Measurements from ENCODE around the gene PLA2G4A.

Gene PLA2G4A

GRCh38 chr1:186828611-186829454 lies at the start of gene PLA2G4A:
PLA2G4A (plus strand) TSS chr1:186828949; CDS start chr1:186854355, 25,406 bp downstream.
- TF ChIP-seq CTCF (IDR thresholded peaks at IDR 0.05; ENCODE audit: low read depth, low read length), result no peak
- peak within 1 kb of the TSS; percentile 63 for H3K4me3 ChIP-seq (ENCODE audit: low read depth, low read length)

GRCh38 chr1:186780076-186780475 lies 48.7 kb upstream of the PLA2G4A start:
- no peak for TF ChIP-seq CTCF (IDR thresholded peaks at IDR 0.05; ENCODE audit: low read depth, low read length)
- no peak overlapping the region for H3K4me3 ChIP-seq (ENCODE audit: low read depth, low read length)

GRCh38 chr1:186781730-186782129 lies 47.0 kb upstream of the PLA2G4A start:
- TF ChIP-seq CTCF (IDR thresholded peaks at IDR 0.05; ENCODE audit: low read depth, low read length), result no peak
- no peak overlapping the region for H3K4me3 ChIP-seq (ENCODE audit: low read depth, low read length)

- TF ChIP-seq CTCF (IDR thresholded peaks at IDR 0.05; ENCODE audit: low read depth, low read length), result no peak
Measured at GRCh38 chr1:186782791-186783190, 46.0 kb upstream of the PLA2G4A start.

GRCh38 chr1:186783193-186783592 lies 45.6 kb upstream of the PLA2G4A start:
- H3K4me3 ChIP-seq (ENCODE audit: low read depth, low read length), result no peak overlapping the region
- no peak for TF ChIP-seq CTCF (IDR thresholded peaks at IDR 0.05; ENCODE audit: low read depth, low read length)

More at GRCh38 chr1:186782791-186783190, 46.0 kb upstream of the PLA2G4A start:
- H3K4me3 ChIP-seq (ENCODE audit: low read depth, low read length), result no peak overlapping the region

- H3K4me3 ChIP-seq (ENCODE audit: low read depth, low read length), result no peak overlapping the region
- TF ChIP-seq CTCF (IDR thresholded peaks at IDR 0.05; ENCODE audit: low read depth, low read length), result no peak
Measured at GRCh38 chr1:186785503-186785902, 43.2 kb upstream of the PLA2G4A start.

- TF ChIP-seq CTCF (IDR thresholded peaks at IDR 0.05; ENCODE audit: low read depth, low read length), result no peak
- no peak overlapping the region for H3K4me3 ChIP-seq (ENCODE audit: low read depth, low read length)
Measured at GRCh38 chr1:186790101-186790500, 38.6 kb upstream of the PLA2G4A start.

Measured in WI38 (cell line).